ENCODE data around the gene NEMP2. TPM values are rescaled to one million over a fixed set of nuclear protein-coding genes. Genes with fewer than 3 reads are reported as not detected.
"Not testable (repeated sequence)": the region's sequence is repeated elsewhere in the genome, so short reads cannot be mapped to it uniquely, and the experiment has no call there.

The NEMP2 gene
- polyA plus RNA-seq, 1 donor from 2014 or later: 1.1 TPM

DNA sequence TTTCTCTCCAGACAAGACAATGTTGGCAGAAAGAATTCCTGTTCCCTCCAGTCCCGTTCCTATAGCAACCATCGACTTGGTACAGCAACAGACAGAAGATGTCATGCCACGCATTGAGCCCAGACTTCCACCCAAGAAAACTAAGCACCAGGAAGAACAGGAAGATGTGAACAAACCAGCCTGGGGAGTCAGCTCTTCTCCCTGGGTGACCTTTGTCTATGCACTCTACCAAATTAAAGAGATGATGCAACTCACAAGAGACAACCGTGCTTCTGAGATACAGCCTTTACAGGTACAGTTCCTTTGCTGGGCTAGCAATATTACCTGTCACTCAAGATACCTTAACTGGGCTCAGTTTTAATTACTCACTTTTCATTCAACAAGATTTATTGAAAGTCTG is 37.1 kb downstream of the NEMP2 start:
- H3F3A ChIP-seq (ENCODE audit: insufficient read depth, low read length, poor library complexity, severe bottlenecking): no peaks in the 10 kb centered on the region
- H3K27ac ChIP-seq (ENCODE audit: low read length): peak overlapping the region; percentile 32

DNA sequence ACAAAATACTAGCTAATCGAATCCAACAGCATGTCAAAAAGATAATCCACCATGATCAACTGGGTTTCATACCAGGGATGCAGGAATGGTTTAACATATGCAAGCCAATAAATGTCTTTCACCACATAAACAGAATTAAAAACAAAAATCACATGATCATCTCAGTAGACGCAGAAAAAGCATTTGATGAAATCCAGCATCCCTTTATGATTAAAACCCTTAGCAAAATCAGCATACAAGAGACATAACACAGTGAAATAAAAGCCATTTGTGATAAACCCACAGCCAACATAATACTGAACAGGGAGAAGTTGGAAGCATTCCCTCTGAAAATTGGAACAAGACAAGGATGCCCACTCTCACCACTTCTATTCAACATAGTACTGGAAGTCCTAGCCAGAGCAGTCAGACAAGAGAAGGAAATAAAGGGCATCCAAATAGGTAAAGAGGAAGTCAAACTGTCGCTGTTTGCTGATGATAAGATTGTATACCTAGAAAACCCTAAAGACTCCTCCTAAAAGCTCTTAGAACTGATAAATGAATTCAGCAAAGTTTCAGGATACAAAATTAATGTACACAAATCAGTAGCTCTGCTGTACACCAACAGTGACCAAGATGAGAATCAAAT is 39.8 kb downstream of the NEMP2 start:
- H4K20me1 ChIP-seq (ENCODE audit: insufficient read depth); H3K27ac ChIP-seq (ENCODE audit: low read length); H2AFZ ChIP-seq (ENCODE audit: low read depth, low read length); H3K9me2 ChIP-seq (ENCODE audit: insufficient read depth, low read length); H3K9me3 ChIP-seq (ENCODE audit: low read length); H3K4me3 ChIP-seq (ENCODE audit: low read length); H3K9ac ChIP-seq (ENCODE audit: low read length); H3K36me3 ChIP-seq (ENCODE audit: insufficient read depth, low read length); H3K4me2 ChIP-seq (ENCODE audit: low read length); H3F3A ChIP-seq (ENCODE audit: insufficient read depth, low read length, poor library complexity, severe bottlenecking); H3K79me2 ChIP-seq (replicated peaks; ENCODE audit: insufficient read depth, low read length); H3K27me3 ChIP-seq (ENCODE audit: insufficient read depth, low read depth, low read length): not testable (repeated sequence)

More for the DNA sequence above, 37.1 kb downstream of the NEMP2 start:
- Histone ChIP-seq H3K9me3 (ENCODE audit: low read length) (no peaks in the 10 kb centered on the region), H2AFZ (ENCODE audit: low read depth, low read length) (no peak overlapping the region), H3K79me2 (replicated peaks; ENCODE audit: insufficient read depth, low read length) (no peaks in the 10 kb centered on the region), H3K4me3 (ENCODE audit: low read length) (peak overlapping the region; percentile 26), H3K4me2 (ENCODE audit: low read length) (no peak overlapping the region), H3K27me3 (ENCODE audit: insufficient read depth, low read depth, low read length) (no peaks in the 10 kb centered on the region), H4K20me1 (ENCODE audit: insufficient read depth) (no peaks in the 10 kb centered on the region), H3K9ac (ENCODE audit: low read length) (no peak overlapping the region), H3K36me3 (ENCODE audit: insufficient read depth, low read length) (peaks cover 15% of the 10 kb centered on the region), H3K9me2 (ENCODE audit: insufficient read depth, low read length) (no peaks in the 10 kb centered on the region)
- TF ChIP-seq SMC3 (conservative IDR thresholded peaks at IDR 0.05; ENCODE audit: poor library complexity) (no peak), EP300 (conservative IDR thresholded peaks at IDR 0.05; ENCODE audit: poor library complexity, severe bottlenecking) (no peak), REST (IDR thresholded peaks at IDR 0.05; ENCODE audit: borderline replicate concordance) (no peak), RAD21 (conservative IDR thresholded peaks at IDR 0.05) (no peak)
- TF ChIP-seq, protein P1, sequence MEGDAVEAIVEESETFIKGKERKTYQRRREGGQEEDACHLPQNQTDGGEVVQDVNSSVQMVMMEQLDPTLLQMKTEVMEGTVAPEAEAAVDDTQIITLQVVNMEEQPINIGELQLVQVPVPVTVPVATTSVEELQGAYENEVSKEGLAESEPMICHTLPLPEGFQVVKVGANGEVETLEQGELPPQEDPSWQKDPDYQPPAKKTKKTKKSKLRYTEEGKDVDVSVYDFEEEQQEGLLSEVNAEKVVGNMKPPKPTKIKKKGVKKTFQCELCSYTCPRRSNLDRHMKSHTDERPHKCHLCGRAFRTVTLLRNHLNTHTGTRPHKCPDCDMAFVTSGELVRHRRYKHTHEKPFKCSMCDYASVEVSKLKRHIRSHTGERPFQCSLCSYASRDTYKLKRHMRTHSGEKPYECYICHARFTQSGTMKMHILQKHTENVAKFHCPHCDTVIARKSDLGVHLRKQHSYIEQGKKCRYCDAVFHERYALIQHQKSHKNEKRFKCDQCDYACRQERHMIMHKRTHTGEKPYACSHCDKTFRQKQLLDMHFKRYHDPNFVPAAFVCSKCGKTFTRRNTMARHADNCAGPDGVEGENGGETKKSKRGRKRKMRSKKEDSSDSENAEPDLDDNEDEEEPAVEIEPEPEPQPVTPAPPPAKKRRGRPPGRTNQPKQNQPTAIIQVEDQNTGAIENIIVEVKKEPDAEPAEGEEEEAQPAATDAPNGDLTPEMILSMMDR (IDR thresholded peaks at IDR 0.05; ENCODE audit: poor library complexity, severe bottlenecking): no peak

- no peaks in the 10 kb centered on the region for H3K79me2 ChIP-seq (replicated peaks; ENCODE audit: insufficient read depth, low read length)
- no peaks in the 10 kb centered on the region for H3K9me3 ChIP-seq (ENCODE audit: low read length)
- no peak overlapping the region for H3K4me2 ChIP-seq (ENCODE audit: low read length)
- H3K9ac ChIP-seq (ENCODE audit: low read length): no peak overlapping the region
- no peaks in the 10 kb centered on the region for H3F3A ChIP-seq (ENCODE audit: insufficient read depth, low read length, poor library complexity, severe bottlenecking)
- no peaks in the 10 kb centered on the region for H3K27me3 ChIP-seq (ENCODE audit: insufficient read depth, low read depth, low read length)
- H4K20me1 ChIP-seq (ENCODE audit: insufficient read depth): no peaks in the 10 kb centered on the region
- no peak overlapping the region for H3K27ac ChIP-seq (ENCODE audit: low read length)
- no peaks in the 10 kb centered on the region for H3K9me2 ChIP-seq (ENCODE audit: insufficient read depth, low read length)
- H3K4me3 ChIP-seq (ENCODE audit: low read length): no peak overlapping the region
- peaks cover 5% of the 10 kb centered on the region for H3K36me3 ChIP-seq (ENCODE audit: insufficient read depth, low read length)
- H2AFZ ChIP-seq (ENCODE audit: low read depth, low read length): no peak overlapping the region
- TF ChIP-seq EP300 (conservative IDR thresholded peaks at IDR 0.05; ENCODE audit: poor library complexity, severe bottlenecking) (no peak), SMC3 (conservative IDR thresholded peaks at IDR 0.05; ENCODE audit: poor library complexity) (no peak), RAD21 (conservative IDR thresholded peaks at IDR 0.05) (no peak), REST (IDR thresholded peaks at IDR 0.05; ENCODE audit: borderline replicate concordance) (no peak), POLR2AphosphoS5 (IDR thresholded peaks at IDR 0.05) (no peak), TAF1 (IDR thresholded peaks at IDR 0.05; ENCODE audit: low read depth) (no peak), MXI1 (conservative IDR thresholded peaks at IDR 0.05; ENCODE audit: poor library complexity, severe bottlenecking) (no peak), EZH2 (IDR thresholded peaks at IDR 0.05; ENCODE audit: borderline replicate concordance, insufficient read depth, low read length, poor library complexity, severe bottlenecking) (no peak)
- TF ChIP-seq, protein P1 (IDR thresholded peaks at IDR 0.05; ENCODE audit: poor library complexity, severe bottlenecking): no peak
These were observed 41.4 kb downstream of the NEMP2 start for GRCh38 chr2:190493095-190493494.
